ENCODE data around the gene ADGRL3.

The ADGRL3 gene

GRCh38 chr4:62015043-62015739 lies 815.1 kb downstream of the ADGRL3 start:
- peak; percentile 1 for DNase-seq

GRCh38 chr4:62018537-62018936 lies 818.4 kb downstream of the ADGRL3 start:
- no peak for DNase-seq

GRCh38 chr4:62023633-62024032 lies 823.5 kb downstream of the ADGRL3 start:
- no peak for DNase-seq

DNA sequence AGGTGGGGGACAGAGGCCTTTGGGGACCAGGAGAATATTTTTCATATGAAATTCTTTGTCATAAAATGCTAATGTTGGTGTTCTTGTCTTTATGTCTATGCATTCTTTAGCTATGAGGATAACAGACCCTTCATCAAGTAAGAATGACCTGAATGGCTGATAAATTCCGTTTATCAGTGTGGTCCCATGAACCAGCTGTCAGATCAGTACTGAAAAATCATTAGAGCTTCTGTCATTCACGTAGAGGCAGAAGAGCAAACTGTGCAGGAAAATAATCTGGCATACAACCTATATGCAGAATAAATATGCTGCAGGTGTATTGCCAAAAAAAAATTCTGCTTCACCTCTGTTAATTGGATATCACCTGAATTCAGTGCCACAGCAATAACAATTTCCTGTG lies 828.6 kb downstream of the ADGRL3 start:
- no peak for DNase-seq

GRCh38 chr4:62030958-62031357 lies 830.8 kb downstream of the ADGRL3 start:
- DNase-seq: no peak

DNA sequence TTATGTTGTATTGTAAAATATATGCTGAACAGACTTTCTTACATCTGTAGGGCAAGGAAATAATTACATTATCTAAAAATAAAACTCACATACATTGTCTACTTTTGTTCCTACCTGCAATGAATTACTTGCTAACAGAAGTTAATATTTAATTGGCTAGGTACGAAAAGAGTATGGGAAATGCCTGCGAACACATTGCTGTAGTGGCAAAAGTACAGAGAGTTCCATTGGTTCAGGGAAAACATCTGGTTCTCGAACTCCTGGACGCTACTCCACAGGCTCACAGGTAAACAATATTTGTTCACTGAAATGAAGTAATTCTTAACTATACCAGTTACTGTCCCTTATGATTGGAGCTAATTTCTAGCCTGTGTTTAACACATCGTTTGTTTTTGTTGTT lies 837.4 kb downstream of the ADGRL3 start:
- DNase-seq: no peak

- no peak for DNase-seq
Observed at GRCh38 chr4:62051332-62051731, 851.2 kb downstream of the ADGRL3 start.

GRCh38 chr4:62053974-62054373 lies 853.8 kb downstream of the ADGRL3 start:
- peak; percentile 8 for DNase-seq

- no peak for DNase-seq
Observed at GRCh38 chr4:62057031-62057430, 856.9 kb downstream of the ADGRL3 start.

GRCh38 chr4:62058571-62058970 lies 858.4 kb downstream of the ADGRL3 start:
- no peak for DNase-seq

DNA sequence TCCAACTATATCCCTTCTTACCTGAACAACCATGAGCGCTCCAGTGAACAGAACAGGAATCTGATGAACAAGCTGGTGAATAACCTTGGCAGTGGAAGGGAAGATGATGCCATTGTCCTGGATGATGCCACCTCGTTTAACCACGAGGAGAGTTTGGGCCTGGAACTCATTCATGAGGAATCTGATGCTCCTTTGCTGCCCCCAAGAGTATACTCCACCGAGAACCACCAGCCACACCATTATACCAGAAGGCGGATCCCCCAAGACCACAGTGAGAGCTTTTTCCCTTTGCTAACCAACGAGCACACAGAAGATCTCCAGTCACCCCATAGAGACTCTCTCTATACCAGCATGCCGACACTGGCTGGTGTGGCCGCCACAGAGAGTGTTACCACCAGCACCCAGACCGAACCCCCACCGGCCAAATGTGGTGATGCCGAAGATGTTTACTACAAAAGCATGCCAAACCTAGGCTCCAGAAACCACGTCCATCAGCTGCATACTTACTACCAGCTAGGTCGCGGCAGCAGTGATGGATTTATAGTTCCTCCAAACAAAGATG lies 870.2 kb downstream of the ADGRL3 start:
- DNase-seq: no peak

DNA sequence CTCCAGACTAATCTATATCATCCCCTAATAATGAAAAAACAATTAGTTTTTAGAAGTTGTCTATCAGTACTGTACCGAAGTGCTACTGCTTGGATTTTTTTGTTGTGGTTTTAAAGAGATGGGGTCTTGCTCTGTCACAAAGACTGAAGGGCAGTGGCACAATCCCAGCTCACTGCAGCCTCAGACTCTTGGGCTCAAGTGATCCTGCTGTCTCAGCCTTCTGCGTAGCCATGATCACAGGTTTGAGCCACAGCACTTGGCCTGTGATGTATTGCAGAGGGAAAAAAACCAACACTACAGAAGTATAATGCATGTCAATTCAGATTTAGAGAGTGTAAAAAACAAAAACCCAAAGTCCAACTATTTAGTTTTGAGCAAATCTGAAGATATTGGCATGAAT lies 875.0 kb downstream of the ADGRL3 start:
- no peak for DNase-seq

DNA sequence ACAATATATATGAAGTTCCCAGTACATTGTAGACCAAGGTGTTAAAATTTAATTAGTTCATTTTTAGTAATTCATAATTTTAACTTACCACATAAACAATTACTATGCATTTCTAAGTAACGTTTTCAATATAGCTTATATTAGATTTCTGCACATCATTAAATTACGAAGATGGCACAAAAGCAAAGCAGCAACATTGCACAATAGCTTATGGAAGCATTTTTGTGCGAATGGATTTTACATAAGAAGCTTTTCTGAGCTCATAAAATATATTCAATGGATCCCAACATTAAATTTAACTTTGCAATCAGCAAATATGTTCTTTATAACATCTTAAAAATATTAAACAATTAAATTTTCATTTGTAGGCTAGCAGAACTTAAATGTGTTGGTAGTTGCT lies 875.4 kb downstream of the ADGRL3 start:
- DNase-seq: no peak

- no peak for DNase-seq
Observed at GRCh38 chr4:62077406-62077805, 877.3 kb downstream of the ADGRL3 start.

DNA sequence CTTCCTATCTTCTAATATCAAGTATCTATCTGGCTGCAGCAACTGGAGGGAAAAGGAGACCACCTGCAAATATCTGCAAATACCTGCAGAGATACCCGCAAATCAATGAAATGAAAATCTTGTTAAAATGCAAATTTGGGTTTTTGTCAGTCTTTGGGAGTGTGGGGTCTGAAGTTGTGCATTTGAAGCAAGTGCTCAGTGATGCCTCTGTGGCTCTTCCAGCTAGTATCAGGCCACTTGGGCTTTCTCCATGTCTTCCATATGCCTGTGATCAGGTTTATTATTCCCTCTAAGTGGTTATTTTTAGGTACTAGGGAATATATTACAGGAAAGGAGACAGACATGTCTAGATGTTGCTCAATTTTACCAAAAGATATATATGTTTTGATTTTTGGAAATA lies 880.3 kb downstream of the ADGRL3 start:
- no peak for DNase-seq

GRCh38 chr4:62087706-62088105 lies 887.6 kb downstream of the ADGRL3 start:
- DNase-seq: no peak

DNA sequence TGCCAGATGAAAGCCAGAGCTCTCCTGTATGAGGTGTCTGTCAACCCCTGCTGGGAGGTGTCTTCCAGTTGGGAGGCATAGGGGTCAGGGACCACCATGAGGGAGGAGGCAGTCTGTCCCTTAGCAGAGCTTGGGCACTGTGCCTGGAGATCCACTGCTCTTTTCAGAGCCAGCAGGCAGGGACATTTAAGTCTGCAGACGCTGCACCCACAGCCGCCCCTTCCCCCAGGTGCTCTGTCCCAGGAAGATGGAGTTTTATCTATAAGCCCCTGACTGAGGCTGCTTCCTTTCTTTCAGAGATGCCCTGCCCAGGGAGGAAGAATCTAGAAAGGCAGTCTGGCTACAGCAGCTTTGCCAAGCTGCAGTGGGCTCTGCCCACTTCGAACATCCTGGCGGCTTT lies 893.6 kb downstream of the ADGRL3 start:
- DNase-seq: no peak

DNA sequence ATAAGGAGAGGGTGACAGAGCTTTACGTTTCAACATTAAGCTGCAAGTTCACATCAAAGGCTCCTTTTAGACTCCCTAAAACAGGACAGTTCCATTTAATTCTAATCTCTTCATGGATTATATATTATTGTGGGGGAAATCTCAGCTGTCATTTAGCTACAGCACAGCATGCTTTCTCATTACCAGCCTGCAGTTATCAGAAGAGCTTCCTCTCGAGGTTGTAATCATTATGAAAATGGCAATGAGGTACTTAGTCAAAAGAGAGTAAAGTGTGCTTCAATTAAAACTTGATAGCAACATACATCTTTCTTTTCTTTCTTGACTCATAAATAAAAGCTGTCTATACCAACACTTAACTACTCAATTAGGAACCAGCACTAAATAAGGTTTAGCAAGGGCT lies 896.8 kb downstream of the ADGRL3 start:
- no peak for DNase-seq

DNA sequence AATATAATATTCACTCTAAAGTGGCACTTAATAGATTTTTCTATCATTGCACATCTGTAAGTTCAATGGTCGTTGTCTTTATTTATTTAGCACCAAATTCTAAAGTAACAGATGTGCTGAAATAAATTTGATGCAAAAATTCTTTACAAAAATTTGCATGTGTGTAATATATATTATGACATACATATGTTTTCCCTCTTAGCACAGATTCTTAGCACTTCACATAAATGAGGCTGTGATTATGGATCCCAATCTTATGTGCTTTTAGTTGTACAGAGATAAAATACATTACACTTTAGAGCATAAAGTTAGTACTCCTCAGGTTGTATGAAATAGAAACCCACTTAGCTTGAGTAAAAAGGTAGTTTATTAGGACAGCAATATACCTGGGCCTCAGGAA lies 915.1 kb downstream of the ADGRL3 start:
- DNase-seq: no peak

GRCh38 chr4:62117886-62118285 lies 917.8 kb downstream of the ADGRL3 start:
- no peak for DNase-seq

DNA sequence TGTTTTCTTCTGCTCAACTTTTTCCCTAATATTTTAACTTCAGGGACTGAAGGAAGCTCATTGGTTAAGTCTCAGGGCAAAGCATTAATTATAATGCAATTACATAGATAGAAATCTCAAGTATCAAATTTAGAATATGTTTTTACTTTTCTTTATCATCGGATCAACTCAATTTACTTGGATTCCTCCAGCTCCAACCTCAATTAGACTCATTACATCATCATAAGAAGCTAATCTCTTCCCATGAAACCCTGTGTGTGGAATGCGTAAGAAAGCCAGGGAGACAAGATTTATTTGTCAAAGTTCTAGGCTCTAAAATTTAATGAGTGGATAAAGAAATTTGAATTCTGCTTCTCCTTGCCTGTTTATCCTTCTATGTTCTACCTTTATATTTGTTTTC lies 918.4 kb downstream of the ADGRL3 start:
- DNase-seq: peak; percentile 1

GRCh38 chr4:62119195-62119594 lies 919.1 kb downstream of the ADGRL3 start:
- DNase-seq: peak; percentile 41

DNA sequence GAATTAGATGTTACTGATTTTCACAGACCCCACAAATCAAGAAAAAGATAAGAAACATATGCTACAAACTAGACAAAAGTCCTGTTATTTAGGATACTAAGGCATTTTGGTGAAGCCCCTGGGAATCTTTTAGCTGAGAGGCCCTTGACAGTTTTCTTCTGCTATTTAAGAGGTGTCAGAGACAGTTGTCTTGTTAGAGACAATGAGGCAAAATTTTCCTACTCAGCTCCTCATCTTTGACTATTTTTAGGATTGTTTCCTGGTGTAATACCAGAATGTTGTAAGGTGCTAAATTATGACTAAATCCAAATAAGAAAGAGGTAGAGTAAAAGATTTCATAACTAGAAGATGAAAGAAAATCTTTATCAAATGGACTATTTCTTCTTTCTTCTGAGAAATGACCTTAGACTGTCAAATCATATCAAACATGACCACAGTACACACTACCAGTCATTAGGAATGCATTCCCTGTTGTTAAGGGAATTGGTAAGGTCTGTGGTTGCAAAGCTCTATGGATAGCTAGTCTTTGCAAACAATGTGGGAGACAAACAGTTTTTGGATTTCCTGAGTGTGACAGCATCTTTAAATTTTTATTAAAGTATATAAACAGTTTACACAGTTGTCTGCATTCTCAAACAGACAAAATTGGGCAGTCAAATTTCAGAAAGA lies 926.1 kb downstream of the ADGRL3 start:
- DNase-seq: peak; percentile 14

All from fibroblast of skin of scalp (primary cell).